GM13976 (cell line): ENCODE data around the gene CTCF.
"Not testable (repeated sequence)": the region's sequence is repeated elsewhere in the genome, so short reads cannot be mapped to it uniquely, and the experiment has no call there.

Experiments used
- DNase-seq: peaks from one replicate; pipeline ENCODE4 v3.0.0; 2012; ENCODE audit warnings: low spot score
- in situ Hi-C: fragments of 300-500 bp; cut with MboI; formaldehyde crosslinking; loops from one replicate; pipeline ENCODE4 v1.12.0; 2022; ENCODE audit warnings: low sequenced_read_pairs, mixed read lengths, inconsistent platforms; ENCODE audit not compliant: unreplicated experiment
- TF ChIP-seq, protein P1 (sequence below): IDR thresholded peaks from 2 replicates; pipeline ENCODE4 v1.5.1; 2012; ENCODE audit warnings: borderline replicate concordance, mild to moderate bottlenecking; ENCODE audit not compliant: insufficient read depth; ENCODE audit errors: extremely low read depth, missing control alignments, control extremely low read depth

CTCF gene

GRCh38 chr16:67528870-67529581 is 33.3 kb upstream of the CTCF start:
- TF ChIP-seq, protein P1, sequence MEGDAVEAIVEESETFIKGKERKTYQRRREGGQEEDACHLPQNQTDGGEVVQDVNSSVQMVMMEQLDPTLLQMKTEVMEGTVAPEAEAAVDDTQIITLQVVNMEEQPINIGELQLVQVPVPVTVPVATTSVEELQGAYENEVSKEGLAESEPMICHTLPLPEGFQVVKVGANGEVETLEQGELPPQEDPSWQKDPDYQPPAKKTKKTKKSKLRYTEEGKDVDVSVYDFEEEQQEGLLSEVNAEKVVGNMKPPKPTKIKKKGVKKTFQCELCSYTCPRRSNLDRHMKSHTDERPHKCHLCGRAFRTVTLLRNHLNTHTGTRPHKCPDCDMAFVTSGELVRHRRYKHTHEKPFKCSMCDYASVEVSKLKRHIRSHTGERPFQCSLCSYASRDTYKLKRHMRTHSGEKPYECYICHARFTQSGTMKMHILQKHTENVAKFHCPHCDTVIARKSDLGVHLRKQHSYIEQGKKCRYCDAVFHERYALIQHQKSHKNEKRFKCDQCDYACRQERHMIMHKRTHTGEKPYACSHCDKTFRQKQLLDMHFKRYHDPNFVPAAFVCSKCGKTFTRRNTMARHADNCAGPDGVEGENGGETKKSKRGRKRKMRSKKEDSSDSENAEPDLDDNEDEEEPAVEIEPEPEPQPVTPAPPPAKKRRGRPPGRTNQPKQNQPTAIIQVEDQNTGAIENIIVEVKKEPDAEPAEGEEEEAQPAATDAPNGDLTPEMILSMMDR: no peak
- in situ Hi-C loops: loop anchor here (25.0 kb wide), 1 partner anchor 283 kb away; the partner anchor contains the start of genes RANBP10 and TSNAXIP1
- DNase-seq: peak; percentile 64

- TF ChIP-seq, protein P1: no peak
- DNase-seq: no peak
- in situ Hi-C loops: loop anchor here (10.0 to 25.0 kb wide), 2 partner anchors 115 to 283 kb away; partner anchors contain the start of genes CARMIL2, RANBP10 and TSNAXIP1
Observed at GRCh38 chr16:67529582-67530012, 32.7 kb upstream of the CTCF start.

GRCh38 chr16:67530013-67530939 is 32.0 kb upstream of the CTCF start:
- in situ Hi-C loops: loop anchor here (10.0 to 25.0 kb wide), 2 partner anchors 115 to 282 kb away; partner anchors contain the start of genes CARMIL2, RANBP10 and TSNAXIP1
- DNase-seq: peak; percentile 79
- TF ChIP-seq, protein P1: no peak

DNA sequence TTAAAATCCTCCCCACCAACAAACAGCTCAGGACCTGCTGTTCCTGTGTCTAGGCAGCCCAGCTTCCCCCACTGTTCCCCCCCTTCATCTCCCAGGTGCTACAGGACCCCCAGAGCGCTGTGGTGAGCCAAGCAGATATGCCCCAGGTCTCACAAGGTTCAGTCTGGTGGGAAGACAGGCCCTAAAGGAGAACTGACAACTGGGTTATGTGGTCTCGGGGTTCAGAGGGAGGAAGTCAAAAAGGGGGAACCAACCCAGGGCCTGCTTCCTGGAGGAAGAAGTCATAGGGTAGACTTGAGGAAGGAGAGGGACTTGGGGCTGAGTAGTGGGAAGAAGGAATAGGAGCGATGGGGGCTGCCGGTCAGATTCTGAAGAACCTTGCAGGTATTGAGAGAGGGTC is 31.1 kb upstream of the CTCF start:
- in situ Hi-C loops: loop anchor here (10.0 to 25.0 kb wide), 2 partner anchors 114 to 281 kb away; partner anchors contain the start of genes CARMIL2, RANBP10 and TSNAXIP1
- no peak for DNase-seq
- TF ChIP-seq, protein P1: no peak

GRCh38 chr16:67533024-67533560 is 29.2 kb upstream of the CTCF start:
- no peak for DNase-seq
- TF ChIP-seq, protein P1: no peak
- in situ Hi-C loops: loop anchor here (10.0 to 25.0 kb wide), 2 partner anchors 112 to 279 kb away; partner anchors contain the start of genes CARMIL2, RANBP10 and TSNAXIP1

GRCh38 chr16:67533987-67534386 is 28.3 kb upstream of the CTCF start:
- DNase-seq: not testable (repeated sequence)
- in situ Hi-C loops: loop anchor here (10.0 to 25.0 kb wide), 2 partner anchors 111 to 278 kb away; partner anchors contain the start of genes CARMIL2, RANBP10 and TSNAXIP1
